Putamen (tissue), 1 donor: ENCODE results near the gene SH3RF1.

Experiments used
- DNase-seq: peaks from one replicate; pipeline ENCODE4 v3.0.0-alpha.2; 2016; ENCODE audit warnings: low spot score

SH3RF1 gene

GRCh38 chr4:169251291-169252235 lies 19.2 kb downstream of the SH3RF1 start:
- no peak for DNase-seq

GRCh38 chr4:169250796-169251195 lies 20.0 kb downstream of the SH3RF1 start:
- DNase-seq, result no peak

- DNase-seq, result no peak
Measured at GRCh38 chr4:169249999-169250398, 20.8 kb downstream of the SH3RF1 start.

GRCh38 chr4:169249214-169249973 lies 21.4 kb downstream of the SH3RF1 start:
- no peak for DNase-seq

- no peak for DNase-seq
Measured at GRCh38 chr4:169248645-169249044, 22.1 kb downstream of the SH3RF1 start.

- no peak for DNase-seq
Measured at GRCh38 chr4:169246957-169247396, 23.8 kb downstream of the SH3RF1 start.

- DNase-seq, result no peak
Measured at GRCh38 chr4:169246279-169246678, 24.5 kb downstream of the SH3RF1 start.

- no peak for DNase-seq
Measured at GRCh38 chr4:169245061-169245460, 25.7 kb downstream of the SH3RF1 start.

- DNase-seq, result no peak
Measured at GRCh38 chr4:169243825-169244609, 26.7 kb downstream of the SH3RF1 start.

- DNase-seq, result no peak
Measured at GRCh38 chr4:169241464-169241863, 29.3 kb downstream of the SH3RF1 start.

GRCh38 chr4:169239221-169239905 lies 31.4 kb downstream of the SH3RF1 start:
- no peak for DNase-seq

- DNase-seq, result no peak
Measured at GRCh38 chr4:169238445-169238844, 32.3 kb downstream of the SH3RF1 start.

- no peak for DNase-seq
Measured at GRCh38 chr4:169236873-169237626, 33.7 kb downstream of the SH3RF1 start.

GRCh38 chr4:169236078-169236477 lies 34.7 kb downstream of the SH3RF1 start:
- no peak for DNase-seq

GRCh38 chr4:169234137-169234855 lies 36.5 kb downstream of the SH3RF1 start:
- no peak for DNase-seq

GRCh38 chr4:169233691-169234090 lies 37.1 kb downstream of the SH3RF1 start:
- no peak for DNase-seq

GRCh38 chr4:169231647-169232262 lies 39.0 kb downstream of the SH3RF1 start:
- no peak for DNase-seq

- DNase-seq, result peak; percentile 42
Measured at GRCh38 chr4:169229571-169230028, 41.2 kb downstream of the SH3RF1 start.

GRCh38 chr4:169228076-169228475 lies 42.7 kb downstream of the SH3RF1 start:
- DNase-seq, result no peak

GRCh38 chr4:169226565-169226964 lies 44.2 kb downstream of the SH3RF1 start:
- DNase-seq, result no peak
